DOHH2 (cell line): ENCODE results near the gene SLC4A3.

ENCODE experiments used
- H3F3A ChIP-seq: fragments of 200-600 bp; sonication (generic), shearing (Covaris generic); 2 replicates; pipeline ENCODE4 v1.6.0; 2016; ENCODE audit warnings: antibody characterized with exemption, mild to moderate bottlenecking; ENCODE audit not compliant: control insufficient read depth, insufficient read depth
- H3K27ac ChIP-seq: fragments of 200-600 bp; sonication (generic); 2 replicates; pipeline ENCODE4 v1.5.1; 2014; ENCODE audit warnings: low read depth, mild to moderate bottlenecking, low read length, moderate library complexity
- H3K27me3 ChIP-seq: fragments of 200-600 bp; sonication (generic); 2 replicates; pipeline ENCODE4 v1.6.1; 2014; ENCODE audit warnings: mild to moderate bottlenecking, low read length, mixed read lengths; ENCODE audit not compliant: control insufficient read depth
- H3K36me3 ChIP-seq: fragments of 200-600 bp; sonication (generic); 2 replicates; pipeline ENCODE4 v1.6.1; 2014; ENCODE audit warnings: mild to moderate bottlenecking, low read length, moderate library complexity, mixed read lengths; ENCODE audit not compliant: control insufficient read depth
- H3K4me1 ChIP-seq: fragments of 200-600 bp; sonication (generic); 2 replicates; pipeline ENCODE4 v1.6.1; 2014; ENCODE audit warnings: mild to moderate bottlenecking, low read length, mixed read lengths; ENCODE audit not compliant: control insufficient read depth
- H3K4me2 ChIP-seq: fragments of 200-600 bp; sonication (generic); 2 replicates; pipeline ENCODE4 v1.6.0; 2014; ENCODE audit warnings: mild to moderate bottlenecking, low read length, moderate library complexity
- H3K4me3 ChIP-seq: fragments of 200-600 bp; sonication (generic); 2 replicates; pipeline ENCODE4 v1.5.1; 2014; ENCODE audit warnings: mild to moderate bottlenecking, low read length, mixed read lengths
- H3K79me2 ChIP-seq: fragments of 200-600 bp; sonication (generic); 2 replicates; pipeline ENCODE4 v1.6.1; 2014; ENCODE audit warnings: mild to moderate bottlenecking, low read length, mixed read lengths; ENCODE audit not compliant: control insufficient read depth
- H3K9me2 ChIP-seq: fragments of 200-600 bp; sonication (generic); replicated peaks from 2 replicates; pipeline ENCODE4 v1.6.1; 2014; ENCODE audit warnings: mild to moderate bottlenecking, low read length, mixed read lengths; ENCODE audit not compliant: control insufficient read depth
- H3K9me3 ChIP-seq: fragments of 200-600 bp; sonication (generic); 2 replicates; pipeline ENCODE4 v1.6.1; 2014; ENCODE audit warnings: antibody characterized with exemption, low read length, mixed read lengths; ENCODE audit not compliant: control insufficient read depth, insufficient read depth
- H4K20me1 ChIP-seq: fragments of 200-600 bp; sonication (generic); 2 replicates; pipeline ENCODE4 v1.6.0; 2014; ENCODE audit warnings: low read depth, mild to moderate bottlenecking, antibody characterized with exemption, low read length, moderate library complexity; ENCODE audit not compliant: control insufficient read depth, insufficient read depth
- CTCF ChIP-seq: fragments of 200-600 bp; sonication (generic); IDR thresholded peaks from one replicate; pipeline ENCODE4 v1.5.1; 2014; ENCODE audit warnings: antibody characterized with exemption, mild to moderate bottlenecking, low read depth, low read length; ENCODE audit not compliant: poor library complexity, severe bottlenecking
- EZH2phosphoT487 ChIP-seq: fragments of 200-600 bp; sonication (generic); IDR thresholded peaks from 2 replicates; pipeline ENCODE4 v1.6.1; 2017; ENCODE audit warnings: borderline replicate concordance, mild to moderate bottlenecking, antibody characterized with exemption, low read length, moderate library complexity, mixed read lengths

The SLC4A3 gene

DNA sequence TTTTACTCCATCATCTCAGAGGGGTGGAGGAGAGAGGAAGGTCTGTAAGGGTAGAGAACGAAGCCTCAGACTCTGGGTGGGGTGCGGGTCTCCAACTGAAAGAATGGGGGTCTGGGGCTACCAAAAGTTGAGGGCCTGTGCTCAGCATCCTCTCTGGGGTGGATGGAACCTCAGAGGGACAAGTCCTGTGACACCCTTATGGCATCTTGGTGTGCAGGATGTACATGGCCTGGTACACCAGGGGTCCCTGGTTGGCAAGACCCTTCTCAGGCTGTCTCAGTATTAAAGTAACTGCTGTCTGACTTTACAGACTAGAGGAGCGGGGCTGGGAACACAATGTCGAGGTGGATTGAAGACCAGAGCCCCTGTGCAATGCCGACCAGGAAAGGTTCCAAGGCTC is 2.3 kb upstream of the SLC4A3 start:
- Histone ChIP-seq H3K4me3 (no peak overlapping the region), H3K27me3 (peaks cover 31% of the 10 kb centered on the region), H3K27ac (no peak overlapping the region), H3K9me3 (no peaks in the 10 kb centered on the region), H3K4me1 (no peaks in the 10 kb centered on the region), H3K4me2 (no peak overlapping the region), H3K36me3 (no peaks in the 10 kb centered on the region), H3F3A (no peaks in the 10 kb centered on the region), H4K20me1 (no peaks in the 10 kb centered on the region), H3K79me2 (no peaks in the 10 kb centered on the region), H3K9me2 (no peaks in the 10 kb centered on the region)
- TF ChIP-seq CTCF (no peak), EZH2phosphoT487 (no peak)

DNA sequence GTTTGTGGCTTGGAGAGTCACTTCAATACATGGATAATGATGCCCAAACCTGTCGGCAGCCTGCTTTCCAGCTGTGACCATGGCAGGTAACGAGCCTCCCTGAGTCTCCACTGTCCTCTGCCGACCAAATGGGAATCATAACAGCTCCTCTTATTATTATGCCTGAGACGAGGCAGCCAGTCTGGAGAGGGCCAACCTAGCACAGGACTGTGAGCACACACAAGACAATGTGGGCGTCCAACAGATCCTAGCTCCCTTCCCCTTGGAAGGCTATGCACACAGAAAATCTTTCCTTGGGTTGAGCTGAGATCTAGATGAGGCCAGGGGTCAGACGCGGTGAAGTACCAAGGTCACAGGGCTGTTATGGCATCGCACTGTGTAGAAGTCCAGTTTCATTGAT is 890 bp upstream of the SLC4A3 start:
- no peaks in the 10 kb centered on the region for H3K9me3 ChIP-seq
- no peak overlapping the region for H3K4me2 ChIP-seq
- no peaks in the 10 kb centered on the region for H3K36me3 ChIP-seq
- no peak overlapping the region for H3K27ac ChIP-seq
- no peaks in the 10 kb centered on the region for H3K79me2 ChIP-seq
- H3K9me2 ChIP-seq: no peaks in the 10 kb centered on the region
- H4K20me1 ChIP-seq: no peaks in the 10 kb centered on the region
- TF ChIP-seq CTCF: no peak
- no peak for TF ChIP-seq EZH2phosphoT487
- H3K4me1 ChIP-seq: no peaks in the 10 kb centered on the region
- H3F3A ChIP-seq: no peaks in the 10 kb centered on the region
- H3K27me3 ChIP-seq: peaks cover 31% of the 10 kb centered on the region
- no peak overlapping the region for H3K4me3 ChIP-seq

GRCh38 chr2:219628235-219628985 is 980 bp downstream of the SLC4A3 start:
- H3K9me2 ChIP-seq: no peaks in the 10 kb centered on the region
- no peak overlapping the region for H3K4me3 ChIP-seq
- H4K20me1 ChIP-seq: no peaks in the 10 kb centered on the region
- peaks cover 22% of the 10 kb centered on the region for H3K27me3 ChIP-seq
- no peaks in the 10 kb centered on the region for H3K36me3 ChIP-seq
- TF ChIP-seq CTCF (no peak), EZH2phosphoT487 (no peak)
- no peaks in the 10 kb centered on the region for H3K9me3 ChIP-seq
- no peaks in the 10 kb centered on the region for H3K4me1 ChIP-seq
- H3K4me2 ChIP-seq: no peak overlapping the region
- H3K79me2 ChIP-seq: no peaks in the 10 kb centered on the region
- no peak overlapping the region for H3K27ac ChIP-seq
- H3F3A ChIP-seq: no peaks in the 10 kb centered on the region
